Neural progenitor cell (in vitro differentiated cells): ENCODE measurements around the gene KRT76. TPM values are rescaled to one million over a fixed set of nuclear protein-coding genes. Genes with fewer than 3 reads are reported as not detected.

Experiments
- DNase-seq: peaks from one replicate; pipeline ENCODE4 v3.0.0-alpha.2; 2016; ENCODE audit warnings: low spot score
- H2AFZ ChIP-seq: fragments of 200-600 bp; sonication (generic); replicated peaks from 2 replicates; pipeline ENCODE4 v1.6.1; 2016; ENCODE audit warnings: antibody characterized with exemption
- H3F3A ChIP-seq: fragments of 200-600 bp; sonication (generic); 2 replicates; pipeline ENCODE4 v1.6.1; 2016; ENCODE audit warnings: antibody characterized with exemption, low read depth
- H3K27ac ChIP-seq: fragments of 200-600 bp; sonication (generic); 2 replicates; pipeline ENCODE4 v1.5.1; 2016; ENCODE audit warnings: mild to moderate bottlenecking
- H3K27me3 ChIP-seq: fragments of 200-600 bp; sonication (generic); 2 replicates; pipeline ENCODE4 v1.6.1; 2016; ENCODE audit warnings: mild to moderate bottlenecking, moderate library complexity
- H3K36me3 ChIP-seq: fragments of 200-600 bp; sonication (generic); 2 replicates; pipeline ENCODE4 v1.5.1; 2016
- H3K4me1 ChIP-seq: fragments of 200-600 bp; sonication (generic); 2 replicates; pipeline ENCODE4 v1.6.1; 2016; ENCODE audit warnings: mixed run types
- H3K4me2 ChIP-seq: fragments of 200-600 bp; sonication (generic); 2 replicates; pipeline ENCODE4 v1.6.1; 2016
- H3K4me3 ChIP-seq: fragments of 200-600 bp; sonication (generic); 2 replicates; pipeline ENCODE4 v1.5.1; 2016
- H3K79me2 ChIP-seq: fragments of 200-600 bp; sonication (generic); 2 replicates; pipeline ENCODE4 v1.6.1; 2016; ENCODE audit warnings: low read depth
- H3K9ac ChIP-seq: fragments of 200-600 bp; sonication (generic); 2 replicates; pipeline ENCODE4 v1.6.1; 2016
- H3K9me3 ChIP-seq: fragments of 200-600 bp; sonication (generic); 2 replicates; pipeline ENCODE4 v1.5.1; 2016; ENCODE audit warnings: low read depth
- H4K20me1 ChIP-seq: fragments of 200-600 bp; sonication (generic); 2 replicates; pipeline ENCODE4 v1.6.1; 2016; ENCODE audit warnings: low read depth
- H3K27ac Mint-ChIP-seq: 3 replicates; pipeline ENCODE4 v1.8.0; 2021; ENCODE audit warnings: mixed read lengths
- H3K27me3 Mint-ChIP-seq: 2 replicates; pipeline ENCODE4 v1.8.0; 2022; ENCODE audit warnings: low read depth, mild to moderate bottlenecking, inconsistent platforms, moderate library complexity, mixed read lengths; ENCODE audit not compliant: insufficient read depth
- H3K36me3 Mint-ChIP-seq: 3 replicates; pipeline ENCODE4 v1.8.0; 2021; ENCODE audit warnings: mixed read lengths
- H3K4me1 Mint-ChIP-seq: 3 replicates; pipeline ENCODE4 v1.8.0; 2021; ENCODE audit warnings: mixed read lengths
- H3K4me3 Mint-ChIP-seq: 3 replicates; pipeline ENCODE4 v1.8.0; 2021; ENCODE audit warnings: mild to moderate bottlenecking, moderate library complexity, mixed read lengths
- H3K9me3 Mint-ChIP-seq: 3 replicates; pipeline ENCODE4 v1.8.0; 2020; ENCODE audit warnings: mixed read lengths
- EZH2 ChIP-seq: fragments of 200-600 bp; sonication (generic); IDR thresholded peaks from 2 replicates; pipeline ENCODE4 v1.6.1; 2017; ENCODE audit warnings: antibody characterized with exemption, mild to moderate bottlenecking, moderate library complexity
- EZH2phosphoT487 ChIP-seq: fragments of 200-600 bp; sonication (generic); IDR thresholded peaks from 2 replicates; pipeline ENCODE4 v1.6.1; 2017; ENCODE audit warnings: antibody characterized with exemption
- total RNA-seq: library from RNA; depleted of rRNA; stranded (reverse); fragments of >200 nt; gene quantifications from 2 replicates; pipeline ENCODE4 v1.2.3, GENCODE V29; 2015; ENCODE audit warnings: low replicate concordance
- TF ChIP-seq, protein P1 (sequence below): fragments of 200-600 bp; sonication (generic); IDR thresholded peaks from 2 replicates; pipeline ENCODE4 v1.5.1; 2017; ENCODE audit warnings: antibody characterized with exemption, mild to moderate bottlenecking

KRT76 gene
- total RNA-seq, 1 donor from 2014 or later = not detected

DNA sequence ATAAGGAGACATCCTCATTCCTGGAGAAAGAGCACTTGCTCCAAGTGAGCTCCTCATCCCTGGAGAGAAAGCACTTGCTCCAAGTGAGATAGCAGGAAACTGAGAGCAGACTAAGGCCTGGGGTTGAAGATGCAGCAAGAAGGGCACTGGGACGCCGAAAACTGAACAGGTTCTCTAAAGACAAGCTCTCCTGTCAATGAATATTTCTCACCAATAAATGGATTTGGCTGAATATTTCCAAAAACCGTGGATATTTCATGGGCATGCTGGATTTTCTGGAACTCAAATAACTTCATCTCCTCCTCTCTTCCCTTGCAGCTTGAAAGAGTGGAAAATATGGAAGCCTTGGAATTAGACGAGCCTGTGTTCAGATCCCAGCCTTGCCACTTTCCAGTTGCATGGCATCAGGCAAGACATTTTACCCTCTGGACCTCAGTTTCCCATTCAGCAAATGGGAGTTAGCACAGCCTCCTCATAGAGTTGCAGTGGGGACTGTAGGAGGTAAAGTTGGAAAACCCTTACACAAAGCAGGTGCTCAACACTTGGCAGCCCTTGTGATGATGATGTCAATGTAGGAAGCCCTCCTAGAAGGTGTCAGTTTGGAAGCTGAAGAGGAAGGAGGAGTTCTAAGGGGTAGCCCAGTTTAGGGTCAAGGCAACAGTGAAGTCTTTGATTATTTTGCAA lies 4.4 kb upstream of the KRT76 start:
- Histone ChIP-seq H3K36me3 (no peaks in the 10 kb centered on the region), H2AFZ (no peak overlapping the region), H3K9me3 (no peaks in the 10 kb centered on the region), H3K9ac (no peak overlapping the region), H3K79me2 (no peaks in the 10 kb centered on the region), H3K27ac (no peak overlapping the region), H3F3A (no peaks in the 10 kb centered on the region), H4K20me1 (no peaks in the 10 kb centered on the region), H3K27me3 (peaks cover 4% of the 10 kb centered on the region), H3K4me1 (no peaks in the 10 kb centered on the region), H3K4me3 (no peak overlapping the region), H3K4me2 (no peak overlapping the region)
- DNase-seq = no peak
- Mint-ChIP-seq H3K27me3 (no peaks in the 10 kb centered on the region), H3K4me1 (no peaks in the 10 kb centered on the region), H3K36me3 (no peaks in the 10 kb centered on the region), H3K4me3 (no peak overlapping the region), H3K27ac (no peak overlapping the region), H3K9me3 (no peaks in the 10 kb centered on the region)
- TF ChIP-seq EZH2phosphoT487 = no peak
- TF ChIP-seq, protein P1, sequence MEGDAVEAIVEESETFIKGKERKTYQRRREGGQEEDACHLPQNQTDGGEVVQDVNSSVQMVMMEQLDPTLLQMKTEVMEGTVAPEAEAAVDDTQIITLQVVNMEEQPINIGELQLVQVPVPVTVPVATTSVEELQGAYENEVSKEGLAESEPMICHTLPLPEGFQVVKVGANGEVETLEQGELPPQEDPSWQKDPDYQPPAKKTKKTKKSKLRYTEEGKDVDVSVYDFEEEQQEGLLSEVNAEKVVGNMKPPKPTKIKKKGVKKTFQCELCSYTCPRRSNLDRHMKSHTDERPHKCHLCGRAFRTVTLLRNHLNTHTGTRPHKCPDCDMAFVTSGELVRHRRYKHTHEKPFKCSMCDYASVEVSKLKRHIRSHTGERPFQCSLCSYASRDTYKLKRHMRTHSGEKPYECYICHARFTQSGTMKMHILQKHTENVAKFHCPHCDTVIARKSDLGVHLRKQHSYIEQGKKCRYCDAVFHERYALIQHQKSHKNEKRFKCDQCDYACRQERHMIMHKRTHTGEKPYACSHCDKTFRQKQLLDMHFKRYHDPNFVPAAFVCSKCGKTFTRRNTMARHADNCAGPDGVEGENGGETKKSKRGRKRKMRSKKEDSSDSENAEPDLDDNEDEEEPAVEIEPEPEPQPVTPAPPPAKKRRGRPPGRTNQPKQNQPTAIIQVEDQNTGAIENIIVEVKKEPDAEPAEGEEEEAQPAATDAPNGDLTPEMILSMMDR = no peak
- no peak for TF ChIP-seq EZH2

DNA sequence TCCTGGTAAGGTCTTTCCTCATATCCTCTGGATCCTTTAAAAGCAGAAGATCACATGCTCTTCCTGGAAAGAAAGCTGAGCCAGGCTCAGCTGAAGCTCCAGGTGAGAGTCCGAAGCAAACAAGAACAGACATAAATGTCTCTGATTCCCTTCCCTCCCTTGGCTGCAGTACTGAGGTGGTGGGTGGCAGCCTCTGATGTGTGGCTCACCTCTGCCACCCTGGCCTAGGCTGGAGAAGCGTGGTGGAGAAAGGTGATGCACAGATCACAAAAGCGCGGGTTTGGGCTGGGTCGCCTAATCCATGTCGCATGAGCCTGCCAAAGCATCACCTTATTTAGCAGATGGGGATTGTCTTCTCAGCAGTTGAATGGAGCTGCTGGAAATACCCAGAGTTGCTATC lies 2.8 kb upstream of the KRT76 start:
- Histone ChIP-seq H2AFZ (no peak overlapping the region), H3K36me3 (no peaks in the 10 kb centered on the region), H3K4me1 (no peaks in the 10 kb centered on the region), H3K27me3 (peaks cover 4% of the 10 kb centered on the region), H3K4me2 (no peak overlapping the region), H3K79me2 (no peaks in the 10 kb centered on the region), H3K27ac (no peak overlapping the region), H3K9me3 (no peaks in the 10 kb centered on the region), H3F3A (no peaks in the 10 kb centered on the region), H4K20me1 (no peaks in the 10 kb centered on the region), H3K4me3 (no peak overlapping the region), H3K9ac (no peak overlapping the region)
- TF ChIP-seq EZH2phosphoT487 (no peak), EZH2 (no peak)
- TF ChIP-seq, protein P1 = no peak
- Mint-ChIP-seq H3K27me3 (no peaks in the 10 kb centered on the region), H3K9me3 (no peaks in the 10 kb centered on the region), H3K4me3 (no peak overlapping the region), H3K4me1 (no peaks in the 10 kb centered on the region), H3K36me3 (no peaks in the 10 kb centered on the region), H3K27ac (no peak overlapping the region)
- DNase-seq = no peak

DNA sequence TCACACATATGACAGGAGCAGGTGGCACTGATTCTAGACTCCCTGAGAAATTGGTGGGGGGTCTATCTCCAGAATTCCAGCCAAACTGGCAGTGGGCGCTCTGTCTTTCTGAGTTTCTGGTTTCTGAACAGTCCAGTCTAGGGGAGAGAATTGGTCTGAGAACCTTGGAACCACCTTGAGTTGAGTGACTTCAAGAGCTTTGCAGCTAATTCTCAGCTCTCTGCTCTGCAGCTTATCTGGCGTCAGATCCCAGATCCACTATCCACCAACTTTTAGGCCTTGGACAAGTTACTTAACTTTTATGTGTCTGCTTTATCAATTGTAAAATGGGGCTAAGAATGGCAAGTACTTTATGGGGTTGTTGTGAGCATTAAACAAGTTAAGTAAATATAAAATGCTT lies 1.7 kb upstream of the KRT76 start:
- H3K4me1 ChIP-seq = no peaks in the 10 kb centered on the region
- Mint-ChIP-seq H3K4me1 (no peaks in the 10 kb centered on the region), H3K9me3 (no peaks in the 10 kb centered on the region), H3K4me3 (no peak overlapping the region), H3K36me3 (no peaks in the 10 kb centered on the region), H3K27ac (no peak overlapping the region), H3K27me3 (no peaks in the 10 kb centered on the region)
- H3K27me3 ChIP-seq = peaks cover 4% of the 10 kb centered on the region
- H3K79me2 ChIP-seq = no peaks in the 10 kb centered on the region
- H3F3A ChIP-seq = no peaks in the 10 kb centered on the region
- H4K20me1 ChIP-seq = no peaks in the 10 kb centered on the region
- H3K9me3 ChIP-seq = no peaks in the 10 kb centered on the region
- no peak overlapping the region for H2AFZ ChIP-seq
- H3K27ac ChIP-seq = no peak overlapping the region
- H3K9ac ChIP-seq = no peak overlapping the region
- H3K4me2 ChIP-seq = no peak overlapping the region
- DNase-seq = no peak
- no peaks in the 10 kb centered on the region for H3K36me3 ChIP-seq
- TF ChIP-seq EZH2 = no peak
- no peak overlapping the region for H3K4me3 ChIP-seq

DNA sequence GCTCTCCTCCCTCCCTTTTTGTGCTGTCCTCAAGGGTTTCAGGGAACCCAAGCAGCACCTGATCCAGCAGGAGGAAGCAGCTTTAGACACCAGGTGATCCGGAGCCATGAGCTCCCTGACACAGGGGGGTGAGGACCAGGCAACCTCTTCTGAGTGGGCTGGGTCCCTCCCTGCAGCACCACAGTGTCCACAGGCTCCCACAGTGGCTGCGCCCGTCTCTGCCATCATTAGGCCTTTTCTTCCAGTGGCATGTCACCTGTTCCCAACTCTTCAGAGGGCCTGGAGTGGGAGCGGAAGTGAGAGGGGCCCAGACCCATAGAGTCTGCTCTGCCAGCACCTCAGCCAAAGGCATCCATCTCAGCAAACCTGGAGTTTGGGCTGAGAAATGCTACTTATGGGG lies 421 bp upstream of the KRT76 start:
- Histone ChIP-seq H3K4me1 (no peaks in the 10 kb centered on the region), H3K36me3 (no peaks in the 10 kb centered on the region), H3K9ac (no peak overlapping the region), H3K4me3 (no peak overlapping the region), H3K4me2 (no peak overlapping the region), H3F3A (no peaks in the 10 kb centered on the region), H2AFZ (no peak overlapping the region), H3K9me3 (no peaks in the 10 kb centered on the region), H3K79me2 (no peaks in the 10 kb centered on the region), H3K27me3 (peaks cover 4% of the 10 kb centered on the region), H3K27ac (no peak overlapping the region), H4K20me1 (no peaks in the 10 kb centered on the region)
- TF ChIP-seq, protein P1 = no peak
- TF ChIP-seq EZH2phosphoT487 (no peak), EZH2 (no peak)
- Mint-ChIP-seq H3K9me3 (no peaks in the 10 kb centered on the region), H3K27me3 (peaks cover 2% of the 10 kb centered on the region), H3K27ac (no peak overlapping the region), H3K36me3 (no peaks in the 10 kb centered on the region), H3K4me1 (no peaks in the 10 kb centered on the region), H3K4me3 (no peak overlapping the region)
- DNase-seq = no peak
